WTC11 (cell line): ENCODE data around the gene PRKCE. TPM values are rescaled to one million over a fixed set of nuclear protein-coding genes. Genes with fewer than 3 reads are reported as not detected.

Source experiments
- ATAC-seq: fragments of 200-7000 bp; cut with Tn5 transposase; 2 replicates; pipeline ENCODE4 v1.10.0; 2021; ENCODE audit warnings: mild to moderate bottlenecking, moderate library complexity
- CTCF ChIA-PET: fragments of 300-600 bp; sonication (Branson Sonifier 250); formaldehyde crosslinking; loops from one replicate; lab custom pipeline; 2021; ENCODE audit warnings: antibody characterized with exemption; lab: Charles Lee
- POLR2A ChIA-PET: fragments of 350-600 bp; sonication (Branson Sonifier 250); formaldehyde crosslinking; loops from one replicate; lab custom pipeline; 2021; ENCODE audit warnings: antibody characterized with exemption; lab: Charles Lee
- DNase-seq: peaks from one replicate; pipeline ENCODE4 v3.0.0; 2021; ENCODE audit warnings: low spot score
- H3K27ac Mint-ChIP-seq: 2 replicates; pipeline ENCODE4 v1.8.0; 2021; ENCODE audit warnings: mixed read lengths
- H3K27me3 Mint-ChIP-seq: 2 replicates; pipeline ENCODE4 v1.8.0; 2021; ENCODE audit warnings: low read depth, mild to moderate bottlenecking, moderate library complexity, mixed read lengths
- H3K36me3 Mint-ChIP-seq: 2 replicates; pipeline ENCODE4 v1.8.0; 2021; ENCODE audit warnings: mixed read lengths
- H3K4me1 Mint-ChIP-seq: 2 replicates; pipeline ENCODE4 v1.8.0; 2022; ENCODE audit warnings: mixed read lengths
- H3K4me3 Mint-ChIP-seq: 2 replicates; pipeline ENCODE4 v1.8.0; 2021; ENCODE audit warnings: mild to moderate bottlenecking, moderate library complexity, mixed read lengths
- H3K9me3 Mint-ChIP-seq: 2 replicates; pipeline ENCODE4 v1.8.0; 2021; ENCODE audit warnings: mixed read lengths
- ATF1 ChIP-seq: sonication (generic); formaldehyde crosslinking; IDR thresholded peaks from 2 replicates; pipeline ENCODE4 v1.8.1; 2023; ENCODE audit warnings: mild to moderate bottlenecking, moderate library complexity, missing genetic modification reagents
- ERG ChIP-seq: fragments of 250-450 bp; sonication (Bioruptor Pico); IDR thresholded peaks from 2 replicates; pipeline ENCODE4 v1.8.0; 2021; ENCODE audit warnings: mild to moderate bottlenecking
- FOXJ3 ChIP-seq: sonication (generic); formaldehyde crosslinking; IDR thresholded peaks from 2 replicates; pipeline ENCODE4 v1.9.0; 2021; ENCODE audit warnings: missing genetic modification reagents, mild to moderate bottlenecking, borderline replicate concordance
- JAZF1 ChIP-seq: fragments of 250-450 bp; sonication (Bioruptor Pico); IDR thresholded peaks from 2 replicates; pipeline ENCODE4 v1.9.0; 2021; ENCODE audit warnings: moderate library complexity, mild to moderate bottlenecking, inconsistent platforms
- MAX ChIP-seq: sonication (generic); formaldehyde crosslinking; IDR thresholded peaks from 2 replicates; pipeline ENCODE4 v1.8.0; 2022; ENCODE audit warnings: mild to moderate bottlenecking, missing genetic modification reagents
- NFATC4 ChIP-seq: fragments of 250-450 bp; sonication (Bioruptor Pico); IDR thresholded peaks from 2 replicates; pipeline ENCODE4 v1.9.0; 2021; ENCODE audit warnings: mild to moderate bottlenecking
- SMAD3 ChIP-seq: sonication (generic); formaldehyde crosslinking; IDR thresholded peaks from 2 replicates; pipeline ENCODE4 v1.8.0; 2022; ENCODE audit warnings: missing genetic modification reagents, mild to moderate bottlenecking, borderline replicate concordance
- ZNF317 ChIP-seq: sonication (generic); formaldehyde crosslinking; IDR thresholded peaks from 2 replicates; pipeline ENCODE4 v1.8.1; 2023; ENCODE audit warnings: low read depth, mild to moderate bottlenecking, moderate library complexity, missing genetic modification reagents, borderline replicate concordance
- total RNA-seq: library from RNA; stranded (reverse); gene quantifications from 3 replicates; pipeline ENCODE4 v1.2.3, GENCODE V29; 2021
- TF ChIP-seq, protein P1 (sequence below): fragments of 250-450 bp; sonication (Bioruptor Pico); conservative IDR thresholded peaks from 2 replicates; pipeline ENCODE4 v1.9.0; 2021; ENCODE audit warnings: mild to moderate bottlenecking
- TF ChIP-seq, protein P2 (sequence below): sonication (generic); formaldehyde crosslinking; IDR thresholded peaks from 2 replicates; pipeline ENCODE4 v1.8.0; 2022; ENCODE audit warnings: mild to moderate bottlenecking, missing genetic modification reagents
- TF ChIP-seq, protein P3 (sequence below): sonication (generic); formaldehyde crosslinking; IDR thresholded peaks from 2 replicates; pipeline ENCODE4 v1.8.0; 2022; ENCODE audit warnings: mild to moderate bottlenecking, missing genetic modification reagents
- TF ChIP-seq, protein P4 (sequence below): sonication (generic); formaldehyde crosslinking; conservative IDR thresholded peaks from 2 replicates; pipeline ENCODE4 v1.8.1; 2023; ENCODE audit warnings: mild to moderate bottlenecking, low read depth, missing genetic modification reagents, moderate library complexity
- TF ChIP-seq, protein P5 (sequence below): sonication (generic); formaldehyde crosslinking; conservative IDR thresholded peaks from 2 replicates; pipeline ENCODE4 v1.8.1; 2022; ENCODE audit warnings: mild to moderate bottlenecking, missing genetic modification reagents

Gene PRKCE
- total RNA-seq, 1 experiment from 2014 or later, result 5.8 TPM

- Mint-ChIP-seq H3K27ac (no peak overlapping the region), H3K27me3 (no peaks in the 10 kb centered on the region), H3K36me3 (no peaks in the 10 kb centered on the region), H3K4me1 (no peaks in the 10 kb centered on the region), H3K9me3 (no peaks in the 10 kb centered on the region), H3K4me3 (no peak overlapping the region)
- no peak for DNase-seq
- CTCF ChIA-PET, result interaction anchor here (1.4 kb wide), 1 partner anchor 15 kb away, joined by 3 read pairs; no protein-coding TSS in a partner anchor
- POLR2A ChIA-PET, result no interaction called here
- ATAC-seq, result no peak
- TF ChIP-seq FOXJ3 (no peak), NFATC4 (CRISPR knock-in tag) (no peak), ATF1 (CRISPR knock-in tag) (no peak), ERG (CRISPR knock-in tag) (no peak), JAZF1 (CRISPR knock-in tag) (no peak), SMAD3 (no peak)
- TF ChIP-seq, protein P1, sequence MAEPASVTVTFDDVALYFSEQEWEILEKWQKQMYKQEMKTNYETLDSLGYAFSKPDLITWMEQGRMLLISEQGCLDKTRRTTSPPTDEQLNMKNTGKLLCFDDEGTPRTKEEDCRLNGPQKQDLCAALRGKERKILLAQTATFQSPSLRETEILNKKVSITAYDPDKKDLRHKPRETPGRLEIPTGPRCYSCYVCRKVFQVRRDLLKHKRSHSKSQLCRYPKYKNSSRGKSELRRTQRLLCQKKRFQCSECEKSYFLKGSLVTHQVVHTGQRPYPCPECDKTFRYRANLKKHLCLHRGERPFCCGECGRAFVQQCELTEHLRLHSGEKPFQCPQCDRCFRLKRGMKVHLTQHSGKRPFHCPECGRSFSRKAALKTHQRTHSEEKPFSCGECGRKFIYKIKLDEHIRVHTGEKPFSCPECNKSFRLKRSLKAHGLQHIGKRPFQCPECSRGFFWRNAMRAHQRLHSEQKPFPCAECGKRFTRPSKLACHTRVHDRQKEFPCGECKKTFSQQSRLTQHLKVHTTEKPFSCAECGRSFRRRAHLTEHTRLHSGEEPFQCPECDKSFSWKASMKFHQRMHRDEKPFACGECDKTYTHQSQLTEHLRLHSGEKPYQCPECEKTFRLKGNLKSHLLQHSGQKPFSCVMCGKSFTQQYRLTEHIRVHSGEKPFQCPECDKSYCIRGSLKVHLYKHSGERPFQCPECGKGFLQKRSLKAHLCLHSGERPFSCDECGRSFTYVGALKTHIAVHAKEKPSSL (CRISPR knock-in tag), result no peak
- TF ChIP-seq, protein P2, sequence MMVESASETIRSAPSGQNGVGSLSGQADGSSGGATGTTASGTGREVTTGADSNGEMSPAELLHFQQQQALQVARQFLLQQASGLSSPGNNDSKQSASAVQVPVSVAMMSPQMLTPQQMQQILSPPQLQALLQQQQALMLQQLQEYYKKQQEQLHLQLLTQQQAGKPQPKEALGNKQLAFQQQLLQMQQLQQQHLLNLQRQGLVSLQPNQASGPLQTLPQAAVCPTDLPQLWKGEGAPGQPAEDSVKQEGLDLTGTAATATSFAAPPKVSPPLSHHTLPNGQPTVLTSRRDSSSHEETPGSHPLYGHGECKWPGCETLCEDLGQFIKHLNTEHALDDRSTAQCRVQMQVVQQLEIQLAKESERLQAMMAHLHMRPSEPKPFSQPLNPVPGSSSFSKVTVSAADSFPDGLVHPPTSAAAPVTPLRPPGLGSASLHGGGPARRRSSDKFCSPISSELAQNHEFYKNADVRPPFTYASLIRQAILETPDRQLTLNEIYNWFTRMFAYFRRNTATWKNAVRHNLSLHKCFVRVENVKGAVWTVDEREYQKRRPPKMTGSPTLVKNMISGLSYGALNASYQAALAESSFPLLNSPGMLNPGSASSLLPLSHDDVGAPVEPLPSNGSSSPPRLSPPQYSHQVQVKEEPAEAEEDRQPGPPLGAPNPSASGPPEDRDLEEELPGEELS, result no peak
- TF ChIP-seq, protein P3, sequence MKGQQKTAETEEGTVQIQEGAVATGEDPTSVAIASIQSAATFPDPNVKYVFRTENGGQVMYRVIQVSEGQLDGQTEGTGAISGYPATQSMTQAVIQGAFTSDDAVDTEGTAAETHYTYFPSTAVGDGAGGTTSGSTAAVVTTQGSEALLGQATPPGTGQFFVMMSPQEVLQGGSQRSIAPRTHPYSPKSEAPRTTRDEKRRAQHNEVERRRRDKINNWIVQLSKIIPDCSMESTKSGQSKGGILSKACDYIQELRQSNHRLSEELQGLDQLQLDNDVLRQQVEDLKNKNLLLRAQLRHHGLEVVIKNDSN (CRISPR knock-in tag), result no peak
- TF ChIP-seq, protein P4, sequence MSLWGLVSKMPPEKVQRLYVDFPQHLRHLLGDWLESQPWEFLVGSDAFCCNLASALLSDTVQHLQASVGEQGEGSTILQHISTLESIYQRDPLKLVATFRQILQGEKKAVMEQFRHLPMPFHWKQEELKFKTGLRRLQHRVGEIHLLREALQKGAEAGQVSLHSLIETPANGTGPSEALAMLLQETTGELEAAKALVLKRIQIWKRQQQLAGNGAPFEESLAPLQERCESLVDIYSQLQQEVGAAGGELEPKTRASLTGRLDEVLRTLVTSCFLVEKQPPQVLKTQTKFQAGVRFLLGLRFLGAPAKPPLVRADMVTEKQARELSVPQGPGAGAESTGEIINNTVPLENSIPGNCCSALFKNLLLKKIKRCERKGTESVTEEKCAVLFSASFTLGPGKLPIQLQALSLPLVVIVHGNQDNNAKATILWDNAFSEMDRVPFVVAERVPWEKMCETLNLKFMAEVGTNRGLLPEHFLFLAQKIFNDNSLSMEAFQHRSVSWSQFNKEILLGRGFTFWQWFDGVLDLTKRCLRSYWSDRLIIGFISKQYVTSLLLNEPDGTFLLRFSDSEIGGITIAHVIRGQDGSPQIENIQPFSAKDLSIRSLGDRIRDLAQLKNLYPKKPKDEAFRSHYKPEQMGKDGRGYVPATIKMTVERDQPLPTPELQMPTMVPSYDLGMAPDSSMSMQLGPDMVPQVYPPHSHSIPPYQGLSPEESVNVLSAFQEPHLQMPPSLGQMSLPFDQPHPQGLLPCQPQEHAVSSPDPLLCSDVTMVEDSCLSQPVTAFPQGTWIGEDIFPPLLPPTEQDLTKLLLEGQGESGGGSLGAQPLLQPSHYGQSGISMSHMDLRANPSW (CRISPR knock-in tag), result no peak
- TF ChIP-seq, protein P5, sequence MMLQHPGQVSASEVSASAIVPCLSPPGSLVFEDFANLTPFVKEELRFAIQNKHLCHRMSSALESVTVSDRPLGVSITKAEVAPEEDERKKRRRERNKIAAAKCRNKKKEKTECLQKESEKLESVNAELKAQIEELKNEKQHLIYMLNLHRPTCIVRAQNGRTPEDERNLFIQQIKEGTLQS (CRISPR knock-in tag), result no peak
These were observed 536.7 kb downstream of the PRKCE start for GRCh38 chr2:46188041-46188716.

- H3K27me3 Mint-ChIP-seq, result no peaks in the 10 kb centered on the region
- POLR2A ChIA-PET, result no interaction called here
- no peaks in the 10 kb centered on the region for H3K36me3 Mint-ChIP-seq
- CTCF ChIA-PET, result no interaction called here
- H3K27ac Mint-ChIP-seq, result no peak overlapping the region
- H3K4me1 Mint-ChIP-seq, result peaks cover 7% of the 10 kb centered on the region; the same call in 1 of the 2 replicates
- H3K4me3 Mint-ChIP-seq, result no peak overlapping the region
- DNase-seq (no peak), ATAC-seq (no peak)
- H3K9me3 Mint-ChIP-seq, result 0 out of 2 replicates have a peak, but pooled peaks cover 4% of the 10 kb centered on the region
- TF ChIP-seq, protein P5 (CRISPR knock-in tag), result no peak
- no peak for TF ChIP-seq ZNF317 (CRISPR knock-in tag)
- TF ChIP-seq MAX, result no peak
These were observed 541.9 kb downstream of the PRKCE start for GRCh38 chr2:46193356-46193755.
